HG03469 (cell line): ENCODE data around the gene GMEB2.
"Not testable (repeated sequence)": the region's sequence is repeated elsewhere in the genome, so short reads cannot be mapped to it uniquely, and the experiment has no call there.

Experiments used
- ATAC-seq: cut with Tn5 transposase; IDR thresholded peaks from one replicate; pipeline ENCODE4 v1.9.1; 2021; ENCODE audit warnings: mild to moderate bottlenecking, moderate library complexity, moderate number of reproducible peaks; ENCODE audit not compliant: unreplicated experiment

The GMEB2 gene, protein sequence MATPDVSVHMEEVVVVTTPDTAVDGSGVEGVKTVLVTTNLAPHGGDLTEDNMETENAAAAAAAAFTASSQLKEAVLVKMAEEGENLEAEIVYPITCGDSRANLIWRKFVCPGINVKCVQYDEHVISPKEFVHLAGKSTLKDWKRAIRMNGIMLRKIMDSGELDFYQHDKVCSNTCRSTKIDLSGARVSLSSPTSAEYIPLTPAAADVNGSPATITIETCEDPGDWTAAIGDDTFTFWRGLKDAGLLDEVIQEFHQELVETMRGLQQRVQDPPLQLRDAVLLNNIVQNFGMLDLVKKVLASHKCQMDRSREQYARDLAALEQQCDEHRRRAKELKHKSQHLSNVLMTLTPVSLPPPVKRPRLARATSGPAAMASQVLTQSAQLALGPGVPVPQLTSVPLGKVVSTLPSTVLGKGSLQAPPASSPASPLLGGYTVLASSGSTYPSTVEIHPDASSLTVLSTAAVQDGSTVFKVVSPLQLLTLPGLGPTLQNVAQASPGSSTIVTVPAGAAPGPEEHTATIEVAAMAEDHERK

DNA sequence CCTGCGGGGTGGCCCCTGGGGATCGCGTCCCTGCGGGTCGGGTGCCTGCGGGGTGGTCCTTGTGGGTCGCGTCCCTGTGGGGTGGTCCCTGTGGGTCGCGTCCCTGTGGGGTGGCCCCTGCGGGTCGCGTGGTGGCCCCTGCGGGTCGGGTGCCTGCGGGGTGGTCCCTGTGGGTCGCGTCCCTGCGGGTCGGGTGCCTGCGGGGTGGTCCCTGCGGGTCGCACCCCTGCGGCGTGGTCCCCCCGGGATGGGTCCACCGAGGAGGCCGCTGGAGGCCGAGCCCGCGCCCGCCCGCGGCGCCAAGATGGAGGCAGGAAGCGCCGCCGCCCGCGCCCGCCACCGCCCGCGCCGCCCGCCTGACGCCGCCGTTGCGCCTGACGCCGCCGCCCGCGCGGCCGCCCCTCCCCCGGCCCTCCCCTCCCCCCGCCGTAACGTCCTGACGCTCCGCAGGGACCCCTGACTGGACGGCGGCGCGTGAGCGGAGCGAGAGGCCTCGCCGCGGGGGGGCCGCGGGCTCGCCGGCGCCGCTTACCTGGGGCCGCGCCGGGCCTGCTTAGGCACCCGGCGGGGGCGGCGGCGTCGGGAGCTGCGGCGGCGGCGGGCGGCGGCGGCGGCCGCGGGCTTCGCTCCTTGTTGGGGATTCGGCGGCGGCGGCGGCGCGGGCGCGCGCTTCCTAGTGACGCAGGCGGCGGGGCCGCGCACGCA is at the start of gene GMEB2:
TSS of gene GMEB2 (minus strand) at position 678 of the 705 bp plus-strand sequence. CDS start 7,704 bp downstream, outside the sequence.
- ATAC-seq = peak; percentile 21

DNA sequence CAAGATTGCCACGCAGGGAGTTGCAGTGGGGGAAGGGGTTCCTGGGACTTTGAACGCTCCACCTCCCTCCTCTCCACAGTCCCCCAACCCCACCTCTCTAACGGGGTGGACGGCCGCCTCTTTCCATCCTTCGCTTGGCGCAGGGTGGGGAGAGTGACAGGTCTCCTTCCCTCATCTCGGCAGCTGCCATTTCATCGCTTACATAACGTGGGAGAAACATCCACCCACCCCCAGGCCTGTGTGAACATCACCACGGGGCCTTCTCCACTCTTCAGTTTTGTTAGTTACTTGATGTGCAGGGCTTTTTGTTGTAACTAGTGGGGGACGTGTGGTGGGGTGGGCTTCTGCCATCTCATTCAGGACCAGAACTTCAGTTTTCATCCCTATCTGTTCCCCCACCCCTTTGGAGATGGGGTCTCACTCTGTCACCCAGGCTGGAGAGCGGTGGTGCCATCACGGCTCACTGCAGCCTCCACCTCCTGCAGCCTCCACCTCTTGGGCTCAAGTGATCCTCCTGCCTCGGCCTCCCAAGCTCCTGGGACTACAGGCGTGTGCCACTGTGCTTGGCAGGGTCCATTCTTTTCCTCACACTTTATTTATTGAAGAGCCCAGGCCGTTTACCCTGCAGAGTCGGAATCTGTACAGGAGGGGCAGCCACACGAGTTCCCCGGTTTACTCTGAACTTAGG is 48.9 kb upstream of the GMEB2 start:
- no peak for ATAC-seq

DNA sequence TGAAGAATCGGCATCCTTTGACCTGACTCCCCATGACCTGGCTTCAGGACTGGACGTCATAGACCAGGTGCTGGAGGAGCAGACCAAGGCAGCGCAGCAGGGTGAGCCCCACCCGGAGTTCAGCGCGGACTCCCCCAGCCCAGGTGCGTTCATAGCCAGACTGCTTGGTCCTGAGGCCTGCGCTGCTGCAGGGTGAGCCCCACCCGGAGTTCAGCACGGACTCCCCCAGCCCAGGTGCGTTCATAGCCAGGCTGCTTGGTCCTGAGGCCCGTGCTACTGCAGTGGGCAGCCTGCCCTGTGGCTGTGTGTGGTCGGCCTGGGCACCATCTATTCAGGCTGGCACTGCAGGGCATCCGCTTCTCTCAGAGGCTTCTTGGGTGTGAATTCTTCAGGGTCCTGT is 47.0 kb upstream of the GMEB2 start:
- ATAC-seq = no peak

DNA sequence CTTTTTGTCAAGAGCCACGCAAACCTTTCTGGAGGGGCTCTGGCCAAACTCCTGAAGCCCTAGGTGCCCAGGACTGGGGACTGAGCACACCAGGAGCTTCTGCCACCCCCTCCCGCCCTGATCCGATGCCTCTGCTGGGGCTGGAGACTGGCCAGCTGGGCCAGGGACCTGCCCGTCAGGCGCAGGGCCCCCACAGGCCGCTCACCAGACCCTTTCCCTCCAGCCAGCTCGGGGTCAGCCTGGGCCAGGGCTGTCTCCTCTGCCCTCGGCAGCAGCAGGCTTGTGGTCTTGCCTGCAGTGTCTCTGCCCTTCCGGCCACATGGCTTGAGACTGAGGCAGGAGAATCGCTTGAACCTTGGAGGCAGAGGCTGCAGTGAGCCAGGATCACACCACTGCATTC is 45.8 kb upstream of the GMEB2 start:
- no peak for ATAC-seq

DNA sequence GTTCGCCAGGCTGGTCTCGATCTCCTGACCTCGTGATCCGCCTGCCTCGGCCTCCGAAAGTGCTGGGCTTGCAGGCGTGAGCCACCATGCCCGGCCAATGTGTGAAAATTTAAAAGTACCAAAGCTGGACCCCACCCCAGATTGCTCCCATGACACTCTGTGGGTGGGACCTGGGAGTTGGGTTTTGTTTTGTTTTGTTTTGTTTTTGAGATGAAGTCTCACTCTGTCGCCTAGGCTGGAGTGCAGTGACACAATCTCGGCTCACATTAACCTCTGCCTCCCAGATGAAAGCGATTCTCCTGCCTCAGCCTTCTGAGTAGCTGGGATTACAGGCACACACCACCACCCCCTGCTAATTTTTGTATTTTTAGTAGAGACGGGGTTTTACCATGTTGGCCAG is 44.8 kb upstream of the GMEB2 start:
- ATAC-seq = not testable (repeated sequence)

DNA sequence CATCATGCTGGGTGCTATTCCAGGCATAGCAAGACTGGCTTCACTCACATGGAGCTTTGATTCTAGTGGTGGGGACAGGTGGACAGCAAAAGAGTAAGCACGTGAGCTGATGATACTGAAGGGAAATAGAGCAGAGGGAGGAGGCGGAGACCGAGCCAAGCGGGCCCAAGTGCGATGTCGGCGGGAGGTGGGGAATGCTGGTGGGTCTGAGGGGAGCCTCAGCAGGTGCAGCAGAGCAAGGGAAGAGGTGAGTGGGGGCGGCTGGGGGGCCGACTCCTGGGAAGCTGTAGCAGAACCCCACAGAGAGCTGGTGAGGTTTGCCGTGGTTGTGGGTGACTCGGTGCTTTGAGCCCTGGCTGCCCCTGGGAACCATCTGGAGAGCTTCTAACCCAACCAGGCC is 41.5 kb upstream of the GMEB2 start:
- no peak for ATAC-seq

DNA sequence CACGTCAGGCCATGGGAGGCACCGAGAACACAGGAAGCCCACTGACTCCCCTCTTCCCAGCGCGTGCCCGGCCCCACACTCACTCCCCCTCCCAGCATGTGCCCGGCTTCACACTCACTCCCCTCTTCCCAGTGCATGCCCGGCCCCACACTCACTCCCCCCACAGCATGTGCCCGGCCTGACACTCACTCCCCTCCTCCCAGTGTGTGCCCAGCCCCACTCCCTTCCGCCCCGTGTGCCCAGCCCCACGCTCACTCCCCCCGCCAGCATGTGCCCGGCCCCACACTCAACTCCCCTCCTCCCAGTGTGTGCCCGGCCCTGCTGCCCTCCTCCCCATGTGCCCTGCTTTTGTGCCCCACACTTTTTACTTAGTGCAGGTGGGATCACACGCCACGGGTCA is 41.0 kb upstream of the GMEB2 start:
- no peak for ATAC-seq

DNA sequence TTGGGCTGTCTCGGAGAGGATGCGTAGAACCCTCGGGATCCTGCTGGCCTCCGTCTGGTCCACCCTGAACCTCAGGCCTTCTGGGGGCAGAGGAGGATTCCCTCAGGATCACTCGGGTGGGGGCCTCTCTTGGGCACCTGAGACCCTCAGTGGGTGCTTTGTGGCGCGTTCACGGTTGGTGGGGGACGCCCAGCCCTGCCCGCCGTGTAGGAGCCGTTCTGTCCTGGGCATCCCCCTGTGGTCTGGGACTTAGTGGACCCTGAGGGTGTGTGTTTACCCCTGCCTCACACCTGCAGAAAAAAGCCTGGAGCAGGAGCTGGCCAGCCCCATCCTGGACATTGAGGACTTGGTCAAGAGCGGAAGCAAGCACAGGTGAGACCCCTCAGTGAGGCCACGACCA is 38.8 kb upstream of the GMEB2 start:
- no peak for ATAC-seq

DNA sequence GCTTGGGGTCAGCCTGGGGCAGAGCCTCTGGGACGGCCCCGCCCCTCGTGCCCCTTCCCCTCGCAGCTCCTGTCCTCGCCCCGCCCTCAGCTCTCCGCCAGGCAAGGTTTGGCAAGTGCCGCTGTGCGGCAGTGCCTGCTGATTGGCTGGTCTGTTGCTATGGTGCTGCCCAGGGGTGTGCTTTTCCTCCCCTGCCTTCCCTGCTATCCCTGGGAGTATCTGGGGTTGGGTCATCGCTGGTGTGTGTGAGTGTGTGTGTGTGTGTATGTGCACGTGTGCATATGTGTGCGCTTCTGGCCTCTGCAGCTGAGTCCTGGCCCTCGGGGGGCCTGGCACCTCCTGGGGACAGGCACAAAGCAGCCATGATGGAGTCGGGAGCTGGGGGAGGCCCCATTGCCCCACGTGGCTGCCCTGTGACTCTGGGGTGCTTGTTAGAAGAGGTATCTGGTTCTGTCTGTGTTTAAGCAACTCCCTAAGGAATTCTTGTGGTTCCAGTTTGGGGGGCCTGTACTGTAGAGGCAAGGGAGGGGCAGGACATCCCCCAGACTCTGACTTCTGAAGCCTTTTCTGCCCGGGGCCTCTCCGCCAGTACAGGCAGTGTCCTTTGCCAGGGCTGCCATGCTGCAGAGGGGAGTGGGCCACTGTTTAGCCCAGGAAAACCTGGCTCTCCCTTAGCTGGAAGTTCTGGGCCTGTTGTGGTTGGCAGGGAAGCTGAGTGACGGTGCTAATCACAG is 38.1 kb upstream of the GMEB2 start:
- no peak for ATAC-seq

DNA sequence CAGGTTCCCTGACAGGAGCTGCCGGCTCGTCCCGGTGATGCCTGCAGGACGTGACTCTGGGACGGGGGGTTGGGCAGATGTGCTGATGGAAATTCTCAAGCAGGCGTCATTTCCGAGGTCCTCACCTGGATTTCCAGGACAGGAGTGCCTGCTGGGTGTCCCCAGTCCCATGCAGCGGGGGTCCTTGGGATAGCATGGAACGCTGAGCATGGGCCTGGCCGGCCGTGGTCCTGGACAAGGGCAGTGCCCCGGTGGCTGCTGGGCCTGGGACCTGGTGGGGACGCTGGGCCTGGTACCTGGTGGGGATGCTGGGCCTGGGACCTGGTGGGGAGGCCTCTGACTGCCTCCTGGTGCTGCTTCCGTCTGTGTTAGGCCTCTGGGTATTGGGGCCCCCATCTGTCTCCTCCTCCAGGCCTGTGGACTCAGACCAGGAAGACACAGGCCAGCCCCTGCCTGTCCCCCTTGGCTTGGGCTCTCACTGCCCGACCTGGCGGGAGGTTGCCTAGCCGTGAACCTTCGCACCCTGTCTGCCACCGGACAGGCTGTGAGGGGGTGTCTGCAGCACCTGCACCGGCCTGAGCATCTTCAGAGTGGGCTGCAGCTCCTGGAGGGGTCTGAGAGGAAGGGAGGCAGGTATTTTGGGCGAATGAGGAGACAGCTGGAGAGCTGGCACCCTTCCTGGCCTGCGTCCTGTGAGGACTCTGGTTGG is 37.4 kb upstream of the GMEB2 start:
- no peak for ATAC-seq

DNA sequence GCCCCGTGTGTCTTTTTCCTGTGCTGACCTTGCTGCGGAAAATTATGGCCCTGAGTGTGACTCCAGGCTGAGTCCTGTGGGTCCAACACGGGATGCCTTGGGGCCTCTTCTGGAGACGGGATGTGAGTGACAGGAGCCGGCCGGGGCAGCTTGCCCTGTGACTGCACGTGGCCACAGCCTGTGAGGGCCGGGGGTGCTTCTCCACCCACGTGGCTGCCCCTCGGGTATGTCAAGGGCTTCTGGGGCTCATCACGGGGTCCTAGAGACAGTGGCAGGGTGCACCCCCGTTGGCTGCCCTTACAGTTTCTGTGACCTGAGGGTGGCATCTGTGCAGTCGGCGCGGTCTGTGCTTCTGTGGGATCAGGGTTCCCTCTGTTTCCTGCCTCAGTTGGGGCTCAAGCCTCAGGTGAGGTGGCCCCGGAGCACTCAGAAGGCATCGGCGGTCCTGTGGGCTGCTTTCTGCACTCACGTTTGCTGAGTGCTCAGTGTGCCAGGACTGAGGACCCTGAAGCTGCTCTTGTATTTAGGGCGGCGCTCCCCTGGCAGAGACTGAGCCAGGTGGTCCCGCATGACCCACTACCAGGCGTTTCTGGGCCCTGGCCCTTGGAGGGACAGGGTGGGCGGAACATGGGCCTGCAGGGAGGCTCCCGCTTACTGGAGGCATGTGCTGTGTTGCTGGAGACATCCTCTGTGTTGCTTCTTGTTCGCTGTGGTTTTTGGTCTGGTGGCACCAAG is 36.6 kb upstream of the GMEB2 start:
- no peak for ATAC-seq

DNA sequence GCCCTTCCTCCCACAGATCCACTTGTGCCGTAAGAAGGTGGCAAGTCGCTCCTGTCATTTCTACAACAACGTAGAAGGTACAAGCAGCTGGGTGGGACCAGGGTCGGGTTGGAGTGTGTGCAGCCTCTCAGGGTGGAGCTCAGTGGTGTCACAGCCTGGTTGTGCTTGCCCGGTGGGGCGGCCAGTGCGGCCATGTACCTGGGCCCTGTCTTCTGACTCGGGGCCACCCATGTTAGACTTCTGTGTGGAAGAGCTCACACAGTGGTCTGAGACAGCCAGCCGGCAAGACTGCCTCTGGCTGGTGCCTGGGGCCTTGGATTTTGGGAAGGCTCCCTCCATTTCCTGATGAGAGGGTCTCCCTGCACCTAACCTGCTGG is 35.9 kb upstream of the GMEB2 start:
- no peak for ATAC-seq

DNA sequence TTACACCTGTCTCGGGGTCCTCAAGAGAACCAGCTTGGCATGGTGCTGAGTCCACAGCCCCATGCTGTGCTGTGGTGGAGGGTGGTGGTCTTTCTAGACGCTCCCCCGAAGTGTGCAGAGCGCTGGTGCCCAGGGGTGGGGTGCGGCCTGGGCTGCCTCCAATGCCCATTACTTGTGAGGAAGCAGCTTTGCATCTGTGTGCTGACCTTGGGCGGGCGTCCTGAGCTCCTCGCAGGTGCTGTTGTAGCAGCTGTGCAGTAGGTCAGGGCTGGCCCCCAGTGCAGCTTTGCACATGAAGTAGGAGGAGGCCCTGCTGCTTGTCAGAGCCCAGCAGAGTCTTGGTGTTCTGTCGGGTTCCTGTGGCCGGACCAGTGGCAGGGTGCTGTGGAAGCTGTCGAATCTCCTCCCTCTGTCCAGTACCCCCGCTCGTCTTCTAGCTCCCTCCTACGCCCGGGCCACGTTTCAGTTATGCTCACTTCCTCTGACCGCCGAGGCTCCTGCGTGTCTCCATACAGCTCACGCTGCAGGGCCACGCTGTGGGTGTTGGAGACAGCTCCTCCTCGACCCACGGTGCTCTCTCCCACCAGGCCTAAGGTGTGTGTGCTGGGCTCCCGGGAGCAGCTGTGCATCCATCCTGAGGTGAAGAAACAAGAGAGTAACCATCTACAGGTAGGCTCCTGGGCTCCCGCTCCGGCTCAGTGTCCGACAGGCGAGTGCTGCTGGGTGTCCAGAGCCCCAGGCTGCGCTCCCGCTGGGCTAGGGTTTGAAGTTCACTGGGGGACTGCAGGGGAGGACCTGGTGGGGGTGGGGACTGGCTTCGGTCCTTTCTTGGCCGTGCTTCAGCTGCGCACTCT is 35.3 kb upstream of the GMEB2 start:
- ATAC-seq = no peak

DNA sequence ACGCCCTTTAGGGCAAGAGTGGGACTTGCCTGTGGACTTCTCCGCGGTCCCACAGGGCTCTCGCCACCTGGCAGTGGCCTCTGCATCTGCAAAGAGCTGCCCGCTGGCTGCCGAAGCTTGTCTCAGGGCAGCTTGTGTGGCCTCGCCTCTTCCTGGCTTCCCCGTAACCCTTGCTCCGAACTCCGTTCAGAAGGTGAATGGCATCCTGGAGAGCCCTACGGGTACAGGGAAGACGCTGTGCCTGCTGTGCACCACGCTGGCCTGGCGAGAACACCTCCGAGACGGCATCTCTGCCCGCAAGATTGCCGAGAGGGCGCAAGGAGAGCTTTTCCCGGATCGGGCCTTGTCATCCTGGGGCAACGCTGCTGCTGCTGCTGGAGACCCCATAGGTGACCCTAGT is 34.2 kb upstream of the GMEB2 start:
- no peak for ATAC-seq

DNA sequence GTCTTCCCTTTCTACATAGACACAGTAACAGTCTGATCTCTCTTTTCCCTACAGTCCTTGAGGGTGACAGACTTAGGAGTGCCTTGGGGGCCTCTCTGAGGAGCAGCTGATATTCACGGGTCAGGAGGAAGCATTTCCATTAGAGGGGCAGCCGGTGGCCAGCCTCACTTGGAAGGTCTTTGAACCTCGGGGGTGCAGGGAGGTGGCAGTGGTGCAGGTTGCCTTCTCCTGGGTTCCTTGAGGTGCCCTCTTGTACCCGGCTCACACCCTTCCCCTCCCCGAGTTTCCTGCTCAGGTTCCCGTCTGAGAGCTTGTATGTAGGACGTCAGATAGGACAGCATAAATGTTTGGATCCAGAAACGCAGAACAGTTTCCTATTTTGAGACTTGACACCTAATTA is 33.7 kb upstream of the GMEB2 start:
- ATAC-seq = no peak

DNA sequence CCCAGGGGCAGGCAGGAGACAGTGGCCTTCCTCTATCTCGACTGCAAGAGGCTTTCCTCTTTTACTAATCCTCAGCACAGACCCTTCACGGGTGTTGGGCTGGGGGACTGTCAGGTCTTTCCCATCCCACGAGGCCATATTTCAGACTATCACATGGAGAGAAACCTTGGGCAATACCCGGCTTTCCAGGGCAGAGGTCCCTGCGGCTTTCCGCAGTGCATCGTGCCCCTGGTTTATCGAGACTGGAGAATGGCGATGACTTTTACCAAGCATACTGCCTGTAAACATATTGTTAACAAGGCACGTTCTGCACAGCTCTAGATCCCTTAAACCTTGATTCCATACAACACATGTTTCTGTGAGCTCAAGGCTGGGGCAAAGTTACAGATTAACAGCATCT is 33.3 kb upstream of the GMEB2 start:
- not testable (repeated sequence) for ATAC-seq

DNA sequence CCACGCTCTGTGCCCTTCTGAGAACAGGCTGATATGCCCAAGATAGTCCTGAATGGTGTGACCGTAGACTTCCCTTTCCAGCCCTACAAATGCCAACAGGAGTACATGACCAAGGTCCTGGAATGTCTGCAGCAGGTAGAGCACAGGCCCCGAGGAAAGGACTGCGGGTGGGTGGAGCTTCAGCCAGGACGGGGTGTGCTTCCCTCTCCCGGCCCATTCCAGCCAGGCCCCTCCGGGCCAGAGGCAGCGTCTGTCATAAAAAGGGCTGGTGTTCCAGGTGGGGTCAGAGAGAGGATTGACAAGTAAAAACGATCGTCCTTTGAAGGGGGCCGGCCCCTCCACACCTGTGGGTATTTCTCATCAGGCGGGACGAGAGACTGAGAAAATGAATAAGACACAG is 32.5 kb upstream of the GMEB2 start:
- no peak for ATAC-seq

DNA sequence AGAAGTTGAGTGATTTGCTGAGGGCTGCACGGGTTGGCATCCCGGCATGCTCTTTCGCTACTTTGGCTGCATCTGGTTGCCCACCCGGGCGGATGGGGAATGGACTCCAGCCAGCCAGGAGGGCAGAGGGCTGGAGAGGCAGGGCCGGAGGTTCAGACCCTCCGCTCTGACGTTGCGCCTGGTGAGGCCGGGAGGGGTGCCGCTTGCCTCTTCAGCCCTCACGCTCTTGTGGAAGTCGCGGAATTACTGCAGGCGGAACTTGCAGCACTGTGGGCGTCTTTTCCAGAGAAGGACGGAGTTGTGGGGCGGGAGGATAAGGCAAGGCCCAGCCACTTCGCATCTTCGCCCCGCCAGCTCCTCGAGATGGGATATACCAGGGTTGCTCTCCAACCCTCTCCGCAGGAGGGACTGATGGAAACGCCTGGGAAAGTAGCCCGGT is 31.9 kb upstream of the GMEB2 start:
- ATAC-seq = peak; percentile 5
